A549 (cell line): ENCODE data around the gene XPC.

Source experiments
- BCL3 ChIP-seq: fragments of >200 bp; sonication (Bioruptor Twin); formaldehyde crosslinking; IDR thresholded peaks from 3 replicates; pipeline ENCODE4 v1.6.1; 2016
- CBX2 ChIP-seq: fragments of 200-600 bp; sonication (generic); IDR thresholded peaks from 2 replicates; pipeline ENCODE4 v1.6.1; 2016; ENCODE audit warnings: low read depth, mild to moderate bottlenecking, borderline replicate concordance
- CTCF ChIP-seq: fragments of >200 bp; sonication (Bioruptor Twin); formaldehyde crosslinking; IDR thresholded peaks from 3 replicates; pipeline ENCODE4 v1.5.1; 2016
- E2F6 ChIP-seq: IDR thresholded peaks from 2 replicates; pipeline ENCODE4 v1.6.1; 2012; ENCODE audit warnings: low read depth, borderline replicate concordance
- FOSL2 ChIP-seq, 2 experiments: fragments of 450-650 bp in 1 of 2; fragments of >200 bp in 1 of 2; sonication (Bioruptor Twin) in 1 of 2; formaldehyde crosslinking; IDR thresholded peaks; 2 replicates each; pipeline versions ENCODE4 v1.5.0 to v1.6.1; 2016 to 2020; ENCODE audit warnings: mild to moderate bottlenecking in 1 of 2, moderate library complexity in 1 of 2
- JUN ChIP-seq, 2 experiments: fragments of >200 bp; sonication (Bioruptor Twin); formaldehyde crosslinking; IDR thresholded peaks; 2 replicates in 1 of 2; 3 replicates in 1 of 2; pipeline ENCODE4 v1.6.1; 2016 to 2017
- POLR2A ChIP-seq: IDR thresholded peaks from 2 replicates; pipeline ENCODE4 v1.6.1; 2012; ENCODE audit warnings: mild to moderate bottlenecking, low read length
- RFX5 ChIP-seq: fragments of 450-650 bp; IDR thresholded peaks from 2 replicates; pipeline ENCODE4 v1.7.1; 2014; ENCODE audit warnings: antibody characterized with exemption, mild to moderate bottlenecking, moderate library complexity
- USF2 ChIP-seq: fragments of 450-650 bp; IDR thresholded peaks from 2 replicates; pipeline ENCODE4 v1.6.1; 2014; ENCODE audit warnings: antibody characterized with exemption
- ZSCAN20 ChIP-seq: fragments of 250-450 bp; sonication (Bioruptor Pico); IDR thresholded peaks from 2 replicates; pipeline ENCODE4 v1.8.0; 2022; ENCODE audit warnings: mild to moderate bottlenecking, moderate library complexity

GRCh38 chr3:14113965-14114635 lies 64.3 kb downstream of the XPC start:
- TF ChIP-seq CBX2 (no peak), CTCF (no peak), RFX5 (no peak), JUN (IDR thresholded peaks at IDR 0.05) (no peak), POLR2A (no peak), E2F6 (no peak), BCL3 (no peak), USF2 (no peak), FOSL2 (IDR thresholded peaks at IDR 0.05) (no peak), FOSL2 (CRISPR knock-in tag; IDR thresholded peaks at IDR 0.05) (no peak), ZSCAN20 (CRISPR knock-in tag) (no peak)
